NCI-H2171 (cell line): ENCODE data around the gene PDE10A.

Experiments
- DNase-seq: peaks from one replicate; lab custom pipeline; 2025; lab: John Stamatoyannopoulos, UW

The PDE10A gene

GRCh38 chr6:165678429-165678828 is 15.4 kb upstream of the PDE10A start:
- no peak for DNase-seq

- DNase-seq = no peak
Observed at GRCh38 chr6:165677091-165677490, 14.1 kb upstream of the PDE10A start.

- no peak for DNase-seq
Observed at GRCh38 chr6:165676435-165677068, 13.5 kb upstream of the PDE10A start.

GRCh38 chr6:165675120-165675519 is 12.1 kb upstream of the PDE10A start:
- DNase-seq = no peak

- no peak for DNase-seq
Observed at GRCh38 chr6:165674155-165675029, 11.4 kb upstream of the PDE10A start.

GRCh38 chr6:165671222-165671768 is 8.3 kb upstream of the PDE10A start:
- no peak for DNase-seq

GRCh38 chr6:165668951-165669350 is 5.9 kb upstream of the PDE10A start:
- no peak for DNase-seq

- no peak for DNase-seq
Observed at GRCh38 chr6:165665384-165665672, 2.3 kb upstream of the PDE10A start.

GRCh38 chr6:165664559-165665383 is 1.7 kb upstream of the PDE10A start:
- no peak for DNase-seq

GRCh38 chr6:165663736-165664558 is 906 bp upstream of the PDE10A start:
- DNase-seq = no peak

GRCh38 chr6:165663377-165663735 is 315 bp upstream of the PDE10A start:
- no peak for DNase-seq

GRCh38 chr6:165662041-165662748 is 846 bp downstream of the PDE10A start:
- DNase-seq = no peak

- no peak for DNase-seq
Observed at GRCh38 chr6:165661664-165662025, 1.4 kb downstream of the PDE10A start.

- DNase-seq = no peak
Observed at GRCh38 chr6:165660857-165661663, 2.0 kb downstream of the PDE10A start.

- DNase-seq = no peak
Observed at GRCh38 chr6:165659945-165660856, 2.8 kb downstream of the PDE10A start.

GRCh38 chr6:165658395-165659058 is 4.5 kb downstream of the PDE10A start:
- DNase-seq = no peak

GRCh38 chr6:165657325-165657680 is 5.7 kb downstream of the PDE10A start:
- no peak for DNase-seq

GRCh38 chr6:165656581-165657324 is 6.3 kb downstream of the PDE10A start:
- DNase-seq = no peak
